H1 (cell line): ENCODE measurements around the gene PBX2. TPM values are rescaled to one million over a fixed set of nuclear protein-coding genes. Genes with fewer than 3 reads are reported as not detected.
A peak's percentile ranks its signal among the peaks of the same experiment; 100 is the strongest.

Source experiments
- CBX5 ChIP-seq: fragments of 300-800, 300-1000 bp; sonication (generic); IDR thresholded peaks from 2 replicates; pipeline ENCODE4 v1.7.1; 2016; ENCODE audit warnings: antibody characterized with exemption, low read length, low read depth
- CHD7 ChIP-seq: fragments of 300-600 bp; sonication (generic); IDR thresholded peaks from 2 replicates; pipeline ENCODE4 v1.7.1; 2012; ENCODE audit warnings: low read length, moderate library complexity, mild to moderate bottlenecking, inconsistent platforms; ENCODE audit not compliant: insufficient replicate concordance
- GTF2F1 ChIP-seq: IDR thresholded peaks from 2 replicates; pipeline ENCODE4 v1.6.1; 2012; ENCODE audit warnings: low read depth, low read length, improper control_type of control experiment, borderline replicate concordance
- POLR2A ChIP-seq, 2 experiments: IDR thresholded peaks; 1 replicate in 1 of 2; 2 replicates in 1 of 2; pipeline ENCODE4 v1.6.1; 2011; ENCODE audit warnings: low read depth in 2 of 2, low read length in 2 of 2, mild to moderate bottlenecking in 2 of 2; ENCODE audit errors: control extremely low read depth in 1 of 2
- RFX5 ChIP-seq: IDR thresholded peaks from 2 replicates; pipeline ENCODE4 v1.6.1; 2011; ENCODE audit warnings: low read depth, low read length, improper control_type of control experiment, borderline replicate concordance
- SAP30 ChIP-seq: fragments of 300-600 bp; sonication (generic); IDR thresholded peaks from 2 replicates; pipeline ENCODE4 v1.7.1; 2012; ENCODE audit warnings: low read length, moderate library complexity, mild to moderate bottlenecking, inconsistent platforms; ENCODE audit not compliant: insufficient read depth, insufficient replicate concordance
- SIN3A ChIP-seq, 2 experiments: IDR thresholded peaks in 1 of 2; conservative IDR thresholded peaks in 1 of 2; 2 replicates each; pipeline ENCODE4 v1.6.1; 2011 to 2012; ENCODE audit warnings: low read length in 2 of 2, improper control_type of control experiment in 1 of 2, low read depth in 1 of 2, mild to moderate bottlenecking in 1 of 2
- SIRT6 ChIP-seq: IDR thresholded peaks from one replicate; pipeline ENCODE4 v1.7.1; 2012; ENCODE audit warnings: low read length, inconsistent platforms
- SP4 ChIP-seq: IDR thresholded peaks from 2 replicates; pipeline ENCODE4 v1.6.1; 2012; ENCODE audit warnings: low read length, inconsistent platforms
- polyA plus RNA-seq, 7 experiments: library from polyadenylated mRNA; depleted of rRNA in 3 of 7; stranded (reverse) in 5 of 7; unstranded in 2 of 7; fragments of >200 nt in 5 of 7; fragments of 200-250 nt in 2 of 7; gene quantifications; 1 replicate in 5 of 7; 2 replicates in 1 of 7; 4 replicates in 1 of 7; pipeline versions ENCODE4 v1.2.1 to v1.2.3, GENCODE V29; 2011 to 2013; ENCODE audit warnings: missing spikeins in 2 of 7, mixed read lengths in 2 of 7
- total RNA-seq: library from RNA; stranded (reverse); fragmentation: NEBNext Ultra II Directional; extraction: Animal tissue kit (Norgen Biotek cat#: 25700); gene quantifications from 2 replicates; pipeline ENCODE4 v1.2.1, GENCODE V29; 2021

The PBX2 gene
- total and polyA plus RNA-seq, 2 of the 8 experiments (the other 6 are each of a cell fraction or from before 2014, with no cell fraction given): 102 to 130 TPM

GRCh38 chr6:32166411-32167061, 23.5 kb downstream of the PBX2 start (continued):
- TF ChIP-seq CHD7 (no peak), SAP30 (no peak), RFX5 (no peak), GTF2F1 (no peak), SP4 (no peak), CBX5 (no peak), POLR2A (IDR thresholded peaks at IDR 0.05; ENCODE audit: control extremely low read depth in 1 of 2, low read depth in 2 of 2, low read length in 2 of 2) (no peak), SIRT6 (no peak), SIN3A (conservative IDR thresholded peaks at IDR 0.05 in 1 of 2, IDR thresholded peaks at IDR 0.05 in 1 of 2; ENCODE audit: low read depth in 1 of 2, low read length in 2 of 2) (0 out of 4 replicates have a peak, but pooled peaks of 1 of the 2 experiments have one; percentile 45)
